GM18526 (cell line): Measurements from ENCODE around the gene SH3PXD2A.

Experiments
- POLR2A ChIP-seq: IDR thresholded peaks from 3 replicates; pipeline ENCODE4 v1.6.1; 2011; ENCODE audit not compliant: insufficient read length; ENCODE audit errors: extremely low read depth

Gene SH3PXD2A

GRCh38 chr10:103764296-103765088 is 90.9 kb downstream of the SH3PXD2A start:
- no peak for TF ChIP-seq POLR2A

- no peak for TF ChIP-seq POLR2A
These were observed 91.8 kb downstream of the SH3PXD2A start for GRCh38 chr10:103763374-103764202.

GRCh38 chr10:103762916-103763315 is 92.5 kb downstream of the SH3PXD2A start:
- TF ChIP-seq POLR2A = no peak

- TF ChIP-seq POLR2A = no peak
These were observed 93.2 kb downstream of the SH3PXD2A start for GRCh38 chr10:103762162-103762561.

- TF ChIP-seq POLR2A = no peak
These were observed 94.1 kb downstream of the SH3PXD2A start for GRCh38 chr10:103761075-103761920.

- TF ChIP-seq POLR2A = no peak
These were observed 96.1 kb downstream of the SH3PXD2A start for GRCh38 chr10:103759100-103759781.

DNA sequence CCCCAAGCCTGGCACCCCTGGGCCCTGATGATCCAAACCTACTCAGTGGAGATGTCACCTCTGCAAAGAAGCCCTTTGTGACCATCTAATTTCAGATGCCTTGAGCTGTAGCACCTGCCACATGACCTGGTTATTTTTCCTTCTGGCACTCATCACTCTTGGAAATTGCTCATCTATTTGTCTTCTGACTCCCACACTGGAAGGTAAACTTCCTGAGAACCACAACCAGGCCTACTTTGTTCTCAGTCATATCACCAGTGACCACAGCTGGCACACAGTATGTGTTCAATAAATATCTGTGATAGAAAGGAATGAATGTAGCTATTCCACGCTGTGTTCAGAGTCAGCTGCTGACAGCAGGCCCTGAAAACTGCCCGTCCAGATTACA is 97.1 kb downstream of the SH3PXD2A start:
- no peak for TF ChIP-seq POLR2A

GRCh38 chr10:103757531-103758293 is 97.7 kb downstream of the SH3PXD2A start:
- no peak for TF ChIP-seq POLR2A

GRCh38 chr10:103756277-103756869 is 99.0 kb downstream of the SH3PXD2A start:
- no peak for TF ChIP-seq POLR2A

GRCh38 chr10:103752680-103753248 is 102.6 kb downstream of the SH3PXD2A start:
- no peak for TF ChIP-seq POLR2A

- TF ChIP-seq POLR2A = no peak
These were observed 103.6 kb downstream of the SH3PXD2A start for GRCh38 chr10:103751667-103752290.

DNA sequence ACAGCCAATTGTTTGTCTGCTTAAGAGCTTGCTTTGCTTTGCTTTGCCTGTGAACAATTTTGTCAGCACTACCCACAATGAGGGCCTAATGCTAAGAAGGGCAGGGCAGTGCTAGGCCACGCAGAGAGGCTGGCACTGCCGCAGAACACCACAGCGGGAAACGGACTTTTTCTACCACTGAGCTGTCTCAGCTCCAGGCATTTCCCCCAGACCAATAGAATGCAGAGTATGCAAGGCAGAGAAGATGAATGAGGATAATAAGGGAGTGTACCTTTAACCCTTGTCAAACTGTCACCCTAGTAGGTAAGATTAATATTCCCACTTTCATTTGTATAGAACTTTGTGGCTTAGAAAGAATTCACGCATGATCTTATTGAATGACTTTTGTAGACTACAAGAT is 104.5 kb downstream of the SH3PXD2A start:
- no peak for TF ChIP-seq POLR2A

GRCh38 chr10:103749779-103750178 is 105.6 kb downstream of the SH3PXD2A start:
- TF ChIP-seq POLR2A = no peak
